Measurements from ENCODE around the gene DMXL1. TPM values are rescaled to one million over a fixed set of nuclear protein-coding genes. Genes with fewer than 3 reads are reported as not detected.

Gene DMXL1
- total RNA-seq, 1 experiment from 2014 or later, result 107 TPM

- H4K20me1 ChIP-seq (ENCODE audit: insufficient read depth, low read depth, low read length), result no peaks in the 10 kb centered on the region
- no peak for DNase-seq
- H3K27me3 ChIP-seq (ENCODE audit: low read length), result no peaks in the 10 kb centered on the region
- no peaks in the 10 kb centered on the region for H3K9me2 ChIP-seq (replicated peaks; ENCODE audit: insufficient read depth, low read length)
- peak overlapping the region; percentile 1 for H3K4me2 ChIP-seq (ENCODE audit: low read depth, low read length, poor library complexity, severe bottlenecking)
- no peak overlapping the region for H3K9ac ChIP-seq (ENCODE audit: low read length)
- H3K27ac ChIP-seq (ENCODE audit: low read length), result peak overlapping the region; percentile 19
- peaks cover 57% of the 10 kb centered on the region for H3K4me1 ChIP-seq (ENCODE audit: low read length)
- no peak overlapping the region for H3K4me3 ChIP-seq (ENCODE audit: low read length)
- no peaks in the 10 kb centered on the region for H3K9me3 ChIP-seq (ENCODE audit: low read length)
- no peaks in the 10 kb centered on the region for H3K36me3 ChIP-seq (ENCODE audit: insufficient read depth, low read length)
- H3K79me2 ChIP-seq (ENCODE audit: low read length), result peaks cover 97% of the 10 kb centered on the region
- no peak overlapping the region for H2AFZ ChIP-seq (ENCODE audit: low read length)
Observed at GRCh38 chr5:119080936-119081335, 10.0 kb downstream of the DMXL1 start.

GRCh38 chr5:119082691-119083090, 11.8 kb downstream of the DMXL1 start:
- H3K9me2 ChIP-seq (replicated peaks; ENCODE audit: insufficient read depth, low read length), result no peaks in the 10 kb centered on the region
- DNase-seq, result no peak
- H3K4me2 ChIP-seq (ENCODE audit: low read depth, low read length, poor library complexity, severe bottlenecking), result no peak overlapping the region
- H3K27ac ChIP-seq (ENCODE audit: low read length), result no peak overlapping the region
- H3K4me3 ChIP-seq (ENCODE audit: low read length), result no peak overlapping the region
- H2AFZ ChIP-seq (ENCODE audit: low read length), result no peak overlapping the region
- no peaks in the 10 kb centered on the region for H3K27me3 ChIP-seq (ENCODE audit: low read length)
- H4K20me1 ChIP-seq (ENCODE audit: insufficient read depth, low read depth, low read length), result no peaks in the 10 kb centered on the region
- no peaks in the 10 kb centered on the region for H3K36me3 ChIP-seq (ENCODE audit: insufficient read depth, low read length)
- H3K79me2 ChIP-seq (ENCODE audit: low read length), result peaks cover 97% of the 10 kb centered on the region
- no peak overlapping the region for H3K9ac ChIP-seq (ENCODE audit: low read length)
- no peaks in the 10 kb centered on the region for H3K9me3 ChIP-seq (ENCODE audit: low read length)
- H3K4me1 ChIP-seq (ENCODE audit: low read length), result peaks cover 46% of the 10 kb centered on the region

- H2AFZ ChIP-seq (ENCODE audit: low read length), result no peak overlapping the region
- no peaks in the 10 kb centered on the region for H3K27me3 ChIP-seq (ENCODE audit: low read length)
- no peaks in the 10 kb centered on the region for H3K9me2 ChIP-seq (replicated peaks; ENCODE audit: insufficient read depth, low read length)
- no peak overlapping the region for H3K9ac ChIP-seq (ENCODE audit: low read length)
- peak overlapping the region; percentile 73 for H3K27ac ChIP-seq (ENCODE audit: low read length)
- peak; percentile 69 for DNase-seq
- H3K79me2 ChIP-seq (ENCODE audit: low read length), result peaks cover 97% of the 10 kb centered on the region
- H4K20me1 ChIP-seq (ENCODE audit: insufficient read depth, low read depth, low read length), result no peaks in the 10 kb centered on the region
- H3K36me3 ChIP-seq (ENCODE audit: insufficient read depth, low read length), result 0 out of 2 replicates have a peak, but pooled peaks cover 3% of the 10 kb centered on the region
- peaks cover 36% of the 10 kb centered on the region for H3K4me1 ChIP-seq (ENCODE audit: low read length)
- H3K4me2 ChIP-seq (ENCODE audit: low read depth, low read length, poor library complexity, severe bottlenecking), result peak overlapping the region; percentile 38
- H3K9me3 ChIP-seq (ENCODE audit: low read length), result no peaks in the 10 kb centered on the region
- peak overlapping the region; percentile 33; the same call in 1 of the 2 replicates for H3K4me3 ChIP-seq (ENCODE audit: low read length)
Observed at GRCh38 chr5:119083679-119084078, 12.8 kb downstream of the DMXL1 start.

GRCh38 chr5:119088438-119088837, 17.6 kb downstream of the DMXL1 start:
- no peak overlapping the region for H3K27ac ChIP-seq (ENCODE audit: low read length)
- no peak for DNase-seq
- H3K4me1 ChIP-seq (ENCODE audit: low read length), result peaks cover 7% of the 10 kb centered on the region
- peaks cover 5% of the 10 kb centered on the region; the same call in 1 of the 2 replicates for H3K36me3 ChIP-seq (ENCODE audit: insufficient read depth, low read length)
- no peak overlapping the region for H3K4me2 ChIP-seq (ENCODE audit: low read depth, low read length, poor library complexity, severe bottlenecking)
- H3K4me3 ChIP-seq (ENCODE audit: low read length), result no peak overlapping the region
- no peaks in the 10 kb centered on the region for H3K27me3 ChIP-seq (ENCODE audit: low read length)
- no peaks in the 10 kb centered on the region for H4K20me1 ChIP-seq (ENCODE audit: insufficient read depth, low read depth, low read length)
- no peak overlapping the region for H2AFZ ChIP-seq (ENCODE audit: low read length)
- peaks cover 96% of the 10 kb centered on the region for H3K79me2 ChIP-seq (ENCODE audit: low read length)
- peaks cover 3% of the 10 kb centered on the region; the same call in 1 of the 2 replicates for H3K9me3 ChIP-seq (ENCODE audit: low read length)
- H3K9ac ChIP-seq (ENCODE audit: low read length), result no peak overlapping the region
- H3K9me2 ChIP-seq (replicated peaks; ENCODE audit: insufficient read depth, low read length), result no peaks in the 10 kb centered on the region

GRCh38 chr5:119095611-119096010, 24.7 kb downstream of the DMXL1 start:
- Histone ChIP-seq H3K9me2 (replicated peaks; ENCODE audit: insufficient read depth, low read length) (no peaks in the 10 kb centered on the region), H3K4me1 (ENCODE audit: low read length) (peaks cover 9% of the 10 kb centered on the region), H3K4me2 (ENCODE audit: low read depth, low read length, poor library complexity, severe bottlenecking) (no peak overlapping the region), H3K36me3 (ENCODE audit: insufficient read depth, low read length) (peaks cover 12% of the 10 kb centered on the region), H3K4me3 (ENCODE audit: low read length) (no peak overlapping the region), H3K27me3 (ENCODE audit: low read length) (no peaks in the 10 kb centered on the region), H3K9ac (ENCODE audit: low read length) (no peak overlapping the region), H2AFZ (ENCODE audit: low read length) (no peak overlapping the region), H3K9me3 (ENCODE audit: low read length) (peaks cover 3% of the 10 kb centered on the region; the same call in 1 of the 2 replicates), H3K27ac (ENCODE audit: low read length) (no peak overlapping the region), H4K20me1 (ENCODE audit: insufficient read depth, low read depth, low read length) (no peaks in the 10 kb centered on the region), H3K79me2 (ENCODE audit: low read length) (peaks cover 71% of the 10 kb centered on the region)
- DNase-seq, result no peak

- H3K9me3 ChIP-seq (ENCODE audit: low read length), result no peaks in the 10 kb centered on the region
- peaks cover 44% of the 10 kb centered on the region for H3K79me2 ChIP-seq (ENCODE audit: low read length)
- no peaks in the 10 kb centered on the region for H3K4me1 ChIP-seq (ENCODE audit: low read length)
- H2AFZ ChIP-seq (ENCODE audit: low read length), result no peak overlapping the region
- H3K9me2 ChIP-seq (replicated peaks; ENCODE audit: insufficient read depth, low read length), result no peaks in the 10 kb centered on the region
- H3K4me2 ChIP-seq (ENCODE audit: low read depth, low read length, poor library complexity, severe bottlenecking), result no peak overlapping the region
- no peaks in the 10 kb centered on the region for H3K27me3 ChIP-seq (ENCODE audit: low read length)
- H3K36me3 ChIP-seq (ENCODE audit: insufficient read depth, low read length), result peaks cover 4% of the 10 kb centered on the region; the same call in 1 of the 2 replicates
- H3K9ac ChIP-seq (ENCODE audit: low read length), result no peak overlapping the region
- no peak overlapping the region for H3K27ac ChIP-seq (ENCODE audit: low read length)
- no peak for DNase-seq
- no peaks in the 10 kb centered on the region for H4K20me1 ChIP-seq (ENCODE audit: insufficient read depth, low read depth, low read length)
- H3K4me3 ChIP-seq (ENCODE audit: low read length), result no peak overlapping the region
Observed at GRCh38 chr5:119105971-119106370, 35.1 kb downstream of the DMXL1 start.

GRCh38 chr5:119112151-119112550, 41.3 kb downstream of the DMXL1 start:
- Histone ChIP-seq H2AFZ (ENCODE audit: low read length) (no peak overlapping the region), H3K27me3 (ENCODE audit: low read length) (no peaks in the 10 kb centered on the region), H3K9me3 (ENCODE audit: low read length) (no peaks in the 10 kb centered on the region), H3K27ac (ENCODE audit: low read length) (no peak overlapping the region), H3K4me3 (ENCODE audit: low read length) (no peak overlapping the region), H3K4me2 (ENCODE audit: low read depth, low read length, poor library complexity, severe bottlenecking) (no peak overlapping the region), H3K4me1 (ENCODE audit: low read length) (no peaks in the 10 kb centered on the region), H3K9me2 (replicated peaks; ENCODE audit: insufficient read depth, low read length) (no peaks in the 10 kb centered on the region), H3K36me3 (ENCODE audit: insufficient read depth, low read length) (peaks cover 12% of the 10 kb centered on the region; the same call in 1 of the 2 replicates), H3K79me2 (ENCODE audit: low read length) (peaks cover 11% of the 10 kb centered on the region; the same call in 1 of the 2 replicates), H4K20me1 (ENCODE audit: insufficient read depth, low read depth, low read length) (no peaks in the 10 kb centered on the region), H3K9ac (ENCODE audit: low read length) (no peak overlapping the region)
- no peak for DNase-seq

GRCh38 chr5:119117237-119117636, 46.4 kb downstream of the DMXL1 start:
- Histone ChIP-seq H3K9me3 (ENCODE audit: low read length) (no peaks in the 10 kb centered on the region), H3K9me2 (replicated peaks; ENCODE audit: insufficient read depth, low read length) (no peaks in the 10 kb centered on the region), H4K20me1 (ENCODE audit: insufficient read depth, low read depth, low read length) (no peaks in the 10 kb centered on the region), H3K4me3 (ENCODE audit: low read length) (no peak overlapping the region), H3K4me2 (ENCODE audit: low read depth, low read length, poor library complexity, severe bottlenecking) (no peak overlapping the region), H3K27ac (ENCODE audit: low read length) (no peak overlapping the region), H3K4me1 (ENCODE audit: low read length) (no peaks in the 10 kb centered on the region), H3K79me2 (ENCODE audit: low read length) (no peaks in the 10 kb centered on the region; the same call in 1 of the 2 replicates), H3K9ac (ENCODE audit: low read length) (no peak overlapping the region), H3K36me3 (ENCODE audit: insufficient read depth, low read length) (peaks cover 34% of the 10 kb centered on the region), H3K27me3 (ENCODE audit: low read length) (no peaks in the 10 kb centered on the region), H2AFZ (ENCODE audit: low read length) (no peak overlapping the region)
- DNase-seq, result no peak

Data from Karpas-422 (cell line).